ENCODE measurements around the gene GALNT7. TPM values are rescaled to one million over a fixed set of nuclear protein-coding genes. Genes with fewer than 3 reads are reported as not detected.

The GALNT7 gene
- polyA plus RNA-seq, 1 of the 3 experiments (the other 2 are of a cell fraction), result 14.8 TPM

DNA sequence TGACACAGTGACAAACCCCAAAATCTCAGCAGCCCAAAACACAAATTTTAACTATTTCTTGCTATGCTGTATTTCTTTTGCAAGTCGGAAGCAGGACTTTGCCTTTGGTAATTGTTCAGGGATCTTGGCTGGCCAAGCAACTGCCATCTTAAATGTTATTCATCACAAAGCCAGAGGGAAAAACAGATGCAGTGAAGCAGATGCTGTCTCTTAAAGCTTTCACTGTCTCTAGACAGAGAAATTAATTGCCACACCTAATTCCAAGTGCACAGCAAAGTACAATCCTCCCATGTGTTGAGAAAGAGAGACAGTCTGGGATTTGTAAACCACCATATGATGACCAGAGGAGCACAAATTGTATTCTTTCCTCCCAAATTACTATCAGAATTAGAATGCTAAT, 30.0 kb upstream of the GALNT7 start:
- POLR2A ChIA-PET, result no interaction called here

GRCh38 chr4:173139561-173139960, 29.1 kb upstream of the GALNT7 start:
- 47% methylated on average over 2 of the region's 2 CpGs for WGBS (ENCODE audit: low lambda C conversion rate)

More for the DNA sequence above, 30.0 kb upstream of the GALNT7 start:
- DNase-seq, result no peak
- H3K9me3 ChIP-seq, result no peaks in the 10 kb centered on the region
- H3K4me2 ChIP-seq, result no peak overlapping the region
- no peaks in the 10 kb centered on the region for H3K4me1 ChIP-seq (ENCODE audit: control insufficient read depth in 1 of 2, insufficient read depth in 2 of 2, low read depth in 1 of 2, low read length in 1 of 2)
- H3K27ac ChIP-seq (ENCODE audit: low read depth in 2 of 2, low read length in 1 of 2), result no peak overlapping the region
- no peak overlapping the region for H2AFZ ChIP-seq (ENCODE audit: low read depth)
- H3K27me3 ChIP-seq (ENCODE audit: insufficient read depth), result no peaks in the 10 kb centered on the region
- no peak overlapping the region for H3K4me3 ChIP-seq (ENCODE audit: low read depth in 2 of 2, low read length in 1 of 2)
- H4K20me1 ChIP-seq (ENCODE audit: insufficient read depth), result no peaks in the 10 kb centered on the region
- 82% methylated on average over 1 of the region's 1 CpG for WGBS (ENCODE audit: low lambda C conversion rate)
- no peaks in the 10 kb centered on the region for H3K79me2 ChIP-seq (ENCODE audit: insufficient read depth)
- no peak for TF ChIP-seq RAD21 (IDR thresholded peaks at IDR 0.05; ENCODE audit: low read length)
- no peak overlapping the region for H3K9ac ChIP-seq
- no peaks in the 10 kb centered on the region for H3K9me2 ChIP-seq
- CTCF ChIA-PET, result no interaction called here
- H3F3A ChIP-seq (replicated peaks; ENCODE audit: insufficient read depth), result no peaks in the 10 kb centered on the region
- no peaks in the 10 kb centered on the region for H3K36me3 ChIP-seq (replicated peaks in 1 of 2; ENCODE audit: control insufficient read depth in 1 of 2, insufficient read depth in 2 of 2, low read length in 1 of 2)

More at GRCh38 chr4:173139561-173139960, 29.1 kb upstream of the GALNT7 start:
- Histone ChIP-seq H3K27ac (ENCODE audit: low read depth in 2 of 2, low read length in 1 of 2) (no peak overlapping the region), H3K4me3 (ENCODE audit: low read depth in 2 of 2, low read length in 1 of 2) (no peak overlapping the region), H3F3A (replicated peaks; ENCODE audit: insufficient read depth) (no peaks in the 10 kb centered on the region), H3K36me3 (replicated peaks in 1 of 2; ENCODE audit: control insufficient read depth in 1 of 2, insufficient read depth in 2 of 2, low read length in 1 of 2) (no peaks in the 10 kb centered on the region), H4K20me1 (ENCODE audit: insufficient read depth) (no peaks in the 10 kb centered on the region), H3K27me3 (ENCODE audit: insufficient read depth) (no peaks in the 10 kb centered on the region), H3K9me3 (no peaks in the 10 kb centered on the region), H3K9me2 (no peaks in the 10 kb centered on the region), H3K4me2 (no peak overlapping the region), H2AFZ (ENCODE audit: low read depth) (no peak overlapping the region), H3K79me2 (ENCODE audit: insufficient read depth) (no peaks in the 10 kb centered on the region), H3K4me1 (ENCODE audit: control insufficient read depth in 1 of 2, insufficient read depth in 2 of 2, low read depth in 1 of 2, low read length in 1 of 2) (no peaks in the 10 kb centered on the region), H3K9ac (no peak overlapping the region)
- ChIA-PET CTCF (no interaction called here), POLR2A (no interaction called here)
- no peak for TF ChIP-seq ELF1 (IDR thresholded peaks at IDR 0.05)
- TF ChIP-seq FOXM1 (IDR thresholded peaks at IDR 0.05; ENCODE audit: low read depth), result no peak
- TF ChIP-seq ZBTB33 (IDR thresholded peaks at IDR 0.05; ENCODE audit: borderline replicate concordance, low read depth), result no peak
- TF ChIP-seq SIN3A (IDR thresholded peaks at IDR 0.05; ENCODE audit: borderline replicate concordance, low read depth, low read length), result no peak
- TF ChIP-seq REST (IDR thresholded peaks at IDR 0.05; ENCODE audit: low read depth, low read length), result no peak
- TF ChIP-seq MEF2A (IDR thresholded peaks at IDR 0.05; ENCODE audit: borderline replicate concordance, low read depth), result no peak
- no peak for TF ChIP-seq MAX (IDR thresholded peaks at IDR 0.05; ENCODE audit: low read depth)
- TF ChIP-seq, protein P1, sequence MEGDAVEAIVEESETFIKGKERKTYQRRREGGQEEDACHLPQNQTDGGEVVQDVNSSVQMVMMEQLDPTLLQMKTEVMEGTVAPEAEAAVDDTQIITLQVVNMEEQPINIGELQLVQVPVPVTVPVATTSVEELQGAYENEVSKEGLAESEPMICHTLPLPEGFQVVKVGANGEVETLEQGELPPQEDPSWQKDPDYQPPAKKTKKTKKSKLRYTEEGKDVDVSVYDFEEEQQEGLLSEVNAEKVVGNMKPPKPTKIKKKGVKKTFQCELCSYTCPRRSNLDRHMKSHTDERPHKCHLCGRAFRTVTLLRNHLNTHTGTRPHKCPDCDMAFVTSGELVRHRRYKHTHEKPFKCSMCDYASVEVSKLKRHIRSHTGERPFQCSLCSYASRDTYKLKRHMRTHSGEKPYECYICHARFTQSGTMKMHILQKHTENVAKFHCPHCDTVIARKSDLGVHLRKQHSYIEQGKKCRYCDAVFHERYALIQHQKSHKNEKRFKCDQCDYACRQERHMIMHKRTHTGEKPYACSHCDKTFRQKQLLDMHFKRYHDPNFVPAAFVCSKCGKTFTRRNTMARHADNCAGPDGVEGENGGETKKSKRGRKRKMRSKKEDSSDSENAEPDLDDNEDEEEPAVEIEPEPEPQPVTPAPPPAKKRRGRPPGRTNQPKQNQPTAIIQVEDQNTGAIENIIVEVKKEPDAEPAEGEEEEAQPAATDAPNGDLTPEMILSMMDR (IDR thresholded peaks at IDR 0.05), result no peak
- TF ChIP-seq EP300 (IDR thresholded peaks at IDR 0.05; ENCODE audit: borderline replicate concordance in 1 of 2, low read depth in 1 of 2, low read length in 1 of 2), result no peak
- TF ChIP-seq EZH2phosphoT487 (IDR thresholded peaks at IDR 0.05; ENCODE audit: borderline replicate concordance, low read depth), result no peak
- no peak for DNase-seq
